HG03342 (cell line): Measurements from ENCODE around the gene SELPLG.
"Not testable (repeated sequence)": the region's sequence is repeated elsewhere in the genome, so short reads cannot be mapped to it uniquely, and the experiment has no call there.

Experiments used
- ATAC-seq: cut with Tn5 transposase; IDR thresholded peaks from one replicate; pipeline ENCODE4 v1.9.1; 2021; ENCODE audit warnings: mild to moderate bottlenecking, moderate library complexity; ENCODE audit not compliant: unreplicated experiment

SELPLG gene

GRCh38 chr12:108656247-108656646, 22.6 kb upstream of the SELPLG start:
- ATAC-seq = not testable (repeated sequence)

- not testable (repeated sequence) for ATAC-seq
These were observed 22.1 kb upstream of the SELPLG start for GRCh38 chr12:108655812-108656175.

GRCh38 chr12:108654622-108655021, 20.9 kb upstream of the SELPLG start:
- ATAC-seq = not testable (repeated sequence)

- ATAC-seq = no peak
These were observed 20.2 kb upstream of the SELPLG start for GRCh38 chr12:108653922-108654321.

- no peak for ATAC-seq
These were observed 19.4 kb upstream of the SELPLG start for GRCh38 chr12:108653082-108653516.

- no peak for ATAC-seq
These were observed 16.4 kb upstream of the SELPLG start for GRCh38 chr12:108650083-108650482.

- ATAC-seq = no peak
These were observed 16.0 kb upstream of the SELPLG start for GRCh38 chr12:108649669-108650068.

GRCh38 chr12:108649126-108649525, 15.4 kb upstream of the SELPLG start:
- ATAC-seq = no peak

- ATAC-seq = no peak
These were observed 14.7 kb upstream of the SELPLG start for GRCh38 chr12:108648371-108648770.

- no peak for ATAC-seq
These were observed 14.0 kb upstream of the SELPLG start for GRCh38 chr12:108647585-108648287.

GRCh38 chr12:108646600-108647579, 13.2 kb upstream of the SELPLG start:
- no peak for ATAC-seq

- ATAC-seq = no peak
These were observed 12.2 kb upstream of the SELPLG start for GRCh38 chr12:108645686-108646599.

- no peak for ATAC-seq
These were observed 11.1 kb upstream of the SELPLG start for GRCh38 chr12:108644811-108645120.

- ATAC-seq = no peak
These were observed 10.5 kb upstream of the SELPLG start for GRCh38 chr12:108643941-108644810.

GRCh38 chr12:108642899-108643654, 9.4 kb upstream of the SELPLG start:
- no peak for ATAC-seq

GRCh38 chr12:108642269-108642870, 8.7 kb upstream of the SELPLG start:
- ATAC-seq = no peak

- ATAC-seq = no peak
These were observed 8.0 kb upstream of the SELPLG start for GRCh38 chr12:108641446-108642268.

GRCh38 chr12:108640802-108641445, 7.2 kb upstream of the SELPLG start:
- ATAC-seq = no peak
